SIG-M5 treated with dmso at 0.1 percent for 504 hours (cell line): ENCODE data around the gene PPFIA1.

ENCODE experiments used
- DNase-seq: peaks from one replicate; lab custom pipeline; 2025; ENCODE audit not compliant: unreplicated experiment; lab: John Stamatoyannopoulos, UW

PPFIA1 gene

DNA sequence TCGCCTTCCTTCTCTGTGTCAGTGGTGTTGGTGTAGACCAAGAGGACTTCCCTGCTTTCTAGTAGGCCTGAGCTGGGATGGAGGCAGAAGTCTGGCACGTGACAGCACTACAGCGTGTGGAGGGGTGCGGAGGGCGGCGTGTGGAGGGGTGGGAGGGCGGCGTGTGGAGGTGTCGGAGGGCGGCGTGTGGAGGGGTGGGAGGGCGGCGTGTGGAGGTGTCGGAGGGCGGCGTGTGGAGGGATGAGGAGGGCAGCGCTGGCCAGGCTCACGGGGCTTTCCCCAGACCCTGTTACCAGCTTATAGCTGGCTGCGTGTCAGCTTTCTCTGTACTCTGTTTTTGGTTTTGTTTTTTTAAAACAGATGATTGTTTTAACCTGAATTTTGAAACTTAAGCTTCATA lies 82.1 kb downstream of the PPFIA1 start:
- DNase-seq: no peak

DNA sequence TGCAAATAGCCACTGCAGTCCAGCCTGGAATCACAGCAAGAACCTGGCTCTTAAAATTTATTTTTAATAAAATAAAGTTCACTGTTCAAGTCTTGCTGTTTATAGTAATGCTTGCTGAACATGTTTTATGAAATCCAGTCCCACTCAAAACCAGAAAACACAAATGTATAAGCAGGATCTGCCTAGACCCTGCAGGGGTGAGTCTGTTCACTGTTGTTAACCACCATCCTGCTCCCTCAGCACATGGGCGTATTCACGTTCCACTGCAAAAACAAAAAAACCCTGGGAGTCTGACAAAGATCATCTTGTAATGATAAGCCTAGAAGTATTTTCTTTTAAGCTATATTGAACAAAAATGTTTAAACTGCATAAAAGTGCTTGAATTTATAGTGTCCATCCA lies 82.8 kb downstream of the PPFIA1 start:
- no peak for DNase-seq

DNA sequence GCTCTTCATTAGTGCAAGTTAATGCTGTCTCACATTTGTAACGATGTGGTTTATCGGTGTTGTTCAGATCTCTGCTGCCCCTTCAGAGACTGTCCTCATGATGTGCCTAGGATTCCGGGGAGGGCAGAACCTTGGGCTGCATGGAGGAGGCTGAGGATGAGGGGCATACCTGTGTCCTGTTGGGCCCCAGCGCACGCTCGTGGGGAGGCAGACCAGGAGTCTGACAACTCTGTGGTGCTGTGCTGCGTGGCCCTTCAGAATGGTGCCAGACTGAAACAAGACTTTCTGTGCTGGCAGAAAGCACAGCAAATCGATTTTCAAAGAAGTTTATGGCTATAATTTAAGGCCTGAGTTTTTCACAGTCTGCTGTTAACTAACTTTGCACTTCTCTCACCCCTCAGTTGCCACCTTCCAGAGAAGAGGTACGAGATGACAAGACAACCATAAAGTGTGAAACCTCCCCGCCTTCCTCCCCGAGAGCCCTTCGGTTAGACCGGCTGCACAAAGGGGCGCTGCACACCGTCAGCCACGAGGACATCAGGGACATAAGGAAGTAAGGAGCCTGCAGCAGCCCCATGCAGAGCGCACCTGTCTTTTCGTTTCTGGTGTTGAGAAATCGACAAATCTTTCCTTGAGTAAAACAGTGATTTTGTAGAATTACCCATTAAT lies 83.5 kb downstream of the PPFIA1 start:
- no peak for DNase-seq

DNA sequence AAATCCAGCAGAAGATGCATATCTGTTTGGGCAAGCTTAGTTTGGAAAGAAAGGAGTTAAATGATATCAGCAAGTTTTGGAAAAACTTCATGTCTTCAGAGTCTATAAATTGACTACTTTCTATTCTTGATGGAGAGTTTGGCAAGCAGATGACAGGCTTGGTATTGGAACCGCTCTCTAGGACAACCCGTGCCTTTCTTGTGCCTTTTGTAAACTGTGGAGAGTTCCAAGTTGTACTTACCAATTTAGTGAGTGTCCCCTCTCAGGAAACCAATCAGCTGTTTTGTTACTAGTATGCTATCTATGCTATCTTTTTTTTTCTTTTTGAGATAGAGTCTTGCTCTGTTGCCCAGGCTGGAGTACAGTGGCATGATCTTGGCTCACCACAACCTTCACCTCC lies 84.1 kb downstream of the PPFIA1 start:
- no peak for DNase-seq

DNA sequence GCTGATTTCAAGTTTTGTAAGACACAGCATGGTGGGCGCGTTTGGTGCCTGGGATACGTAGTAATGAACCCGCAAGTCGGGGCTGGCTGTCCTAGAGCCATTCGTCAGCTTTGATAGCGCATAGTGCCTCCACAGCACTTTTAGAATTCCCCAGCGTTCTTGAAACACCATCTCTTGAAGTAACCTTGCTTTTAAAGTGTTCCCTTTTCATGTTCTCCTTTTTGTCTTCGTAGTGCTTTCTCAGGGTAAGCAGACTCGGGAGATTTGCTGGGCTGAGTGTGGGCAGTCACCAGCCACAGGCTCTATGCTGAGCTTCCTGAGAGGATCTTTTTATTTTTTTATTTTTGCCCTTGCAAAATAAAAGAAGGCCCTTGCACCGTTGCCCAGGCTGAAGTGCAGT lies 88.3 kb downstream of the PPFIA1 start:
- no peak for DNase-seq

DNA sequence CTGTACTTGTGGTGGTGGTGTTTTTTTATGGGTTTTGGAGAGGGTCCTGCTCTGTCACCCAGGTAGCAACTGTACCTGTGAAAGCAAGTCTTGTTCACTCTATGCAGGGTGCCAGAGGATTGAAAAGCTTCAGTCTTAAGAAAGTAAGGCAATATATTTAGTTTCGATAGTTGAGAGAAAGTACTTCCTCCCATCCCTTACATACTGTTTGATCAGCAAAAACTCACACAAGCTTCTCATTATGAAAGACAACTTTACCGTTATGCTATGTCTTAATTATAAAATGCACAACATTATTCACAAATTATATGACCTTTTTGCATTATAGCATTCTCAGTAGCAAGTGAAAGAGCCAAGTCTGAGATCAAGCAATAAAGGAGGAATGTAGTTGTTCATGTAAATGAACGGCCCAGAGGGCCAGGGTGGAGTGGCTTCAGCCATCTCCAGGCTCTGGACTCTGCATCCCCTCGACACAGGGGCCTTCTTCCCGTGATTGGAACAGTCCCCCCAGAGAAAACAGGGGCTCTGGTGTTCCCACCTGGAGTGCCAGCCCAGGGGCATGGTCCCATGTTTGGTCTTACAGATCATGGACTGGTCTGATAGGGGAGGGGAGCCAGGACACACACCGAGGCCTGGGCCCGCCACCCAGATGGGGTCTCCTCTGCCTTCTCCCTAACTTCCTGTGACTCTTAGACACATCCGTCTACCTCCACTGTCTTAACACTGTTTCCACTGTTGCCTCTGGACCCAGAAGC lies 89.1 kb downstream of the PPFIA1 start:
- DNase-seq: no peak

DNA sequence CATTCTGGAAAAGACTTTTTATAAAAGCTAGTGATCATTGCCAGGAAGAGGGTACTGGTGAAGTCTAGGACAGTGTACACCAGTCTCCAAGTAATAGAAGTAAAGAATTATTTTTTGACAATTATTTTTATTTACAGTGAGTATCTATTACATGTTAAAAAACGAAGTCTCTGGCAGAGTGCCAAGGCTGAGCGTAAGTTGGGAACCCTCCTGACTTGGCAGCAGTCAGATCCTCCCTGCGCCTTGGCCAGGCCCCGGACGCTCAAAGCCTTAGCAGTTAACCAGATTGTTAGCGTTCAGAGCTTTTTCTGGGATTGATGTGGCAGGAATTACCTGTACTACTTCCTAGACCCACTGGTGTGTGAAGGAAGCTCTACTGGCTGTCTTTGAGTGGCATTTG lies 89.7 kb downstream of the PPFIA1 start:
- no peak for DNase-seq

DNA sequence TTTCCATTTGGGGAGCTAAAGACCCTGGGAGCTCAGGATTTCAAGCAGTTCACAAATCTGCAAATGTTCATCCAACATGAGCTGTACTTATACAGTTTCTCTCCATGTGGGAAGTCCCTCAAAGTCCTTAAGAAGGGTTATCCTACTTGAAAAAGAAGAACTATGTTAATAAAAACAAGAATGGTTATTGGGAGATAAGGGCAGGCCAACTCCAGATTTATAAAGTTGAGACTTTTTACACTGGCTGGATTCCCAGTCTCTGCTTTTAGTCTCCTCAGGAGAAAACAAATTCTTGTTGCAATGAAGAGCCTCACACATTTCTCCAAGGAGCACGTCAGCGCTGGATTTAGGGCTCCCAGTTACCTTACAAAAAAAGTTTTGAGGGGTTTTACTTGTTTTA lies 93.7 kb downstream of the PPFIA1 start:
- DNase-seq: no peak

DNA sequence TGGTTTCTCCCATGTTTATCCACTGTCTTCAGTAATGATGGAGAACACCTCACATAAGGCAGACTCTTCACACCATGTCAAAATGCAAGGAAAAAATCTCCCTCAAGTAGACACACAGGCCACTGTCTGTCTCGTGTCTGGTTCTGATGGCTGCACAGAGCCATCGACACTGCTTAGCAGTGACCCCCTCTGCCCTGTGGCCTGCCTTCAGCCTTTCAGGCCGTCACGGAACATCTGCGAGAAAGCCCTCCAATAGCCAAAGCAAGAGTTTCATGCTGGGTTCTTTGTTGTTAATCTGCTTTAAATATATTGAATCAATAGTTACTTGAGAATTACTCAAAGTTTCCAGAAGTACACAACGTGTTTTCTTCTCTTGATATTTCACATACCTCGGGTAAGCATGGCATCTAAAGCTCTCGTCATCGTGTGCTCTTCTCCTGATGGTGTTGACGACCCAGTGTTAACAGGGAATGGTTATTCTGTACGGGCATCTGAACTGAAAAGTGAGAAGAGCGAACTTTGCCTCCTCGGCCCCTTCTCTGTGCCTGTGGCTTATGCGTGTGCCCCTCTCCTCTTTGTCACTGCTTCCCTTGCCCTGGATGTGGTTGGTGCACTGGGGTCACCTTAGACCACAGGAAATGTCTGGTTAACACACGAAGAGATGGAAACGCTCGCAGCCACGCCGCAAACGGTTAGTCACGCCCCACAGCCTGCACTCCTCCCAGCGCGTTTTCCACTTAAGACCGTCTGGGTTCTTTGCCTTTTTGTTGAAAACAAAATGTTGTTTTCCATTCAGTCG lies 94.5 kb downstream of the PPFIA1 start:
- DNase-seq: no peak

DNA sequence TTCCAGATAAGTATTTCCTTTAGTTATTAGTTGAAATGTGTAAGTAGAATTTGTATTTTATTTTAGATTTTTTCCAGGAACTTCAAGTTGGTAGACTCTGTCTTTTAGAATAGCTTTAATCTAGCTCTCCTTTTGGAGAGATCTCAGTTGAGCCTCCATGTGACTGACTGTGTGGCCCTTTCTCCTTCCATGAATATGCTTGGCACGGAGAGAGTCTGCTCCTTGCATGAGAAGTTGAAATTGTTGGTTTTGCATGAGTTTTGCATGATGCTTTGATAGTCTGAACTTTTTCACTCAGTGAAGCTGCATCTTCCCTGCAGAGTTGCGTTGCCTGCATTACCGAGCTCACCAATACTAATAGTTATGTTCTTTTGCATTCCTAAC lies 95.0 kb downstream of the PPFIA1 start:
- no peak for DNase-seq

DNA sequence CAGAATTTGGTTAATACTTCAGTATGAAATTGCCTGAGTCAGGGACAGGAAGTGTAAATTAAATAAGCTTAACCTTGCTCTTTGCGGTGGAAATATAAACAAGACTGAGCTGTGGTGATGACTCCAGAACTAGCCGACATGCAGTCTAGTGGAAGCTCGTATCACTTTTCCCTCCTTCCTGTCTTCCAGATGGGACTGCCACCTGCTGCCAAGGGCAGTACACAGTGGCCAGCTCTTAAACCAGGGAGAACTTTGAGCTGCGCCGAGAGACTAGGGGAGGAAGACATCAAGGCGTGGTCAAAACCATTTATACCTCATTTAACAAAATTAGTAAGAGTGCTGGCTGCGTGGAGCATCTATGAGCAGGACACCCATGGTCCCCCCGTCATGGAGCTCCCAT lies 96.6 kb downstream of the PPFIA1 start:
- DNase-seq: no peak

DNA sequence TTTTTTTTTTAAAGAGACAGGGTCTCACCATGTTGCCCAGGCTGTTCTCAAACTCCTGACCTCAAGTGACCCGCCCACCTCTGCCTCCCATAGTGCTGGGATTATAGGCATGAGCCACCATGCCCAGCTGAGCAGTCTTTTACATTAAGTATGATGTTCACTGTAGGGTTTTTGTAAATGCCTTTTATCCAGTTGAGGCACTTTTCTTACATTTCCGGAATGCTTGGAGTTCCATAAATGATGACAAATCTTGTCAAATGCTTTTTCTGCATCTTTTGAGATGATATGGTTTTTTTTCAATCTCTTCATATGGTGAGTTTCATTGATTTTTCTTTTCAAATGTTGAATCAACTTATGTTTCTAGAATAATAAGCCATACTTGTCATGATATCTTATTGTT lies 98.5 kb downstream of the PPFIA1 start:
- no peak for DNase-seq

DNA sequence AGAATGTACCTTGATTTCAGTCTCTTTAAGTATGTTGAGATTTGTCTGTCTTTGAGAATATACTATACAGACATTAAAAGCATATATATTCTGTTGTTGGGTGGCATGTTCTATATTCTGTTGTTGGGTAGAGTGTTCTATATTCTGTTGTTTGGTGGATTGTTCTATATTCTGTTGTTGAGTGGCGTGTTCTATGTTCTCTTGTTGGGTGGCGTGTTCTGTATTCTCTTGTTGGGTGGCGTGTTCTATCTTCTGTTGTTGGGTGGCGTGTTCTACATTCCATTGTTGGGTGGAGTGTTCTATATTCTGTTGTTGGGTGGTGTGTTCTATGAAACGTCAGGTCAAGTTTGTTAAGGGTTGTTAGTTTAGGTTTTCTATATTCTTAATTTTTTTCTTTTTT lies 100.8 kb downstream of the PPFIA1 start:
- DNase-seq: no peak

DNA sequence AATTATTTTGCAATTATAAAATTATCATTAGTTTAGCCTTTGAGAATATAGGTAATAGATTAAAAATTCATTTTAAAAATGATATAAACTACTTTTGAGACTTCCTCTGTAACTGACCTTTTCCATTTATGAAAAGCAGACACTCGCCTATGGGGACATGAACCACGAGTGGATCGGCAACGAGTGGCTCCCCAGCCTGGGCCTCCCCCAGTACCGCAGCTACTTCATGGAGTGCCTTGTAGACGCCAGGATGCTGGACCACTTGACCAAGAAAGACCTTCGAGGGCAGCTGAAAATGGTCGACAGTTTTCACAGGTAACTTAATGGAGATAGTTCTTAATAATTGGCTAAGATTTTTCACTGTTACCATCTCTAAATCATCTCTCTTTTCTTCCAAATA lies 101.6 kb downstream of the PPFIA1 start:
- DNase-seq: no peak

DNA sequence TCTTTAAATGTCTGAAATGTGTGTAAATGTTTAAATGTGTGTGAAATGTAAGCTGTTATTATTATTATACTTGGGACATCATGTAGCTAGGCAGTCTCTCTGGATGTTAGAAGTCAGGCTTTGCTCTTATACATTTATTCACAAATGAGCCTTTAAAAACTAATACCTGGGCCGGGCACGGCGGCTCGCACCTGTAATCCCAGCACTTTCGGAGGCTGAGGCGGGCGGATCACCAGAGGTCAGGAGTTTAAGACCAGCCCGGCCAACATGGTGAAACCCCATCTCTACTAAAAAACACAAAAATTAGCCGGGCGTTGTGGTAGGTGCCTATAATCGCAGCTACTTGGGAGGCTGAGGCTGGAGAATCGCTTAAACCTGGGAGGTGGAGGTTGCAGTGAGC lies 106.1 kb downstream of the PPFIA1 start:
- DNase-seq: no peak

DNA sequence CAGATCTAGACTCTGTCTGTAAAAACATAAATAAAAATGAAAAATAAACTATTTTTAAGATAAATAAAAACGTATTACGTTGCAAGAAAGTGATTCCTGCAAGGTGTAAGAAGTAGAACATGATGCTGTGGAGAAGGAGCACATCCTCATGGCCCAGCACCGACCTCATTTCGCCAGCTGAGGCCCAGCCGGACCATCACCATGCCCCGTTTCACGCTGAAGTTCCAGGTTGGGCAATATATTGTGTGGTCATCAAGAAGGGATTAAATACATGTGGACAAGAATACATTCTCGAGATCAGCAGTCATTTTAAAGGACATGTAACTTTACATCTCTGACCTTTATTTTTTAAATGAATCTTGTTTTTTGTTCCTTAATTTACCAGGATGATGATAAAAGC lies 107.2 kb downstream of the PPFIA1 start:
- DNase-seq: no peak

DNA sequence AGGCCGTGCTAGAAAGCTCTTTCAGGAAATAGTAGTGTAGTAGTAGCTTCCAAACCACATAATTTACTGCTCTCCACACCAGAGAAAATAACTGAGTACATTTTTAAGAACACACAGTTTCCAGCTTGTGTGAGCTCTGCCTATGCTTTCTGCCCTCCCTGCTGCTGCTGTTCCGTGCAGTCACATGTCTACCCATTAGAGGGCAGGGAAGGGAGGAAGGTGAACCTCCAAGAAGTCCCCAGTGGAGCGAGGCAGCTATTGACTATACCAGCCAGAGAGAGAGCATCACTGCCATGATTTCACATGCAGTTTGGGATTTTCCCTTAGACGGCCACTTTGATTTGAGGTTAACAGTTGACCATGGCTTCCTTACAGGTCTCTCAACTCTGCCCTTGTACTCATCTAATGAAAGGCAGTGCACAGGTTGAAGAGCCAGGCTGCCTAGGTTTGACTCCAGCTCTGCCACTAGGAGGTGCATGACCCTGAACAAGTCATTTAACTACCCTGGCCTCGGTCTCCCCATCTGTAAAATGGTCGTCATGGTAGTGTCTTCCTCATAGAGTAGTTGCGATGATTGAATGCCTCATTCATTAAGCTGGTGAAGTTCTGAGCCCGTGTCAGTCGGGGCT lies 108.1 kb downstream of the PPFIA1 start:
- DNase-seq: no peak

DNA sequence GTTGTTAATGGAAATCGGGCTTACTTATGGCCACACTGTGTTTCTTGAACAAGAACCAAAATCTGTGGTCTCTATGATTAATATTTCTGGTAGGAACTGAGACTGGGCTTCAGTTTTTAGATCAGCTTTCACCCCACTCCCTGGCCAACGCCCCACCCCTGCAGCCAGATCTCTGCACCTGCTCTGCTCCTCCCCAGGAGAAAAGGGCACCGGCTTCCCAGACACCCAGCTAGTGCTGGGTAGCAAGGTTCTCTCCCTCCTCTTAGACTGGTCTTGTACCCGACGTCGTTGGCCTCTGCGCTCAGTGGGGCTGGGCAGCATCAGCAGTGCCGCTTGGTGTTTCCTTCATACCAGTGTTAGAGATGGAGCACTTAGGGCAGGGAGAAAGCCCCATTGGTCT lies 110.9 kb downstream of the PPFIA1 start:
- DNase-seq: no peak

DNA sequence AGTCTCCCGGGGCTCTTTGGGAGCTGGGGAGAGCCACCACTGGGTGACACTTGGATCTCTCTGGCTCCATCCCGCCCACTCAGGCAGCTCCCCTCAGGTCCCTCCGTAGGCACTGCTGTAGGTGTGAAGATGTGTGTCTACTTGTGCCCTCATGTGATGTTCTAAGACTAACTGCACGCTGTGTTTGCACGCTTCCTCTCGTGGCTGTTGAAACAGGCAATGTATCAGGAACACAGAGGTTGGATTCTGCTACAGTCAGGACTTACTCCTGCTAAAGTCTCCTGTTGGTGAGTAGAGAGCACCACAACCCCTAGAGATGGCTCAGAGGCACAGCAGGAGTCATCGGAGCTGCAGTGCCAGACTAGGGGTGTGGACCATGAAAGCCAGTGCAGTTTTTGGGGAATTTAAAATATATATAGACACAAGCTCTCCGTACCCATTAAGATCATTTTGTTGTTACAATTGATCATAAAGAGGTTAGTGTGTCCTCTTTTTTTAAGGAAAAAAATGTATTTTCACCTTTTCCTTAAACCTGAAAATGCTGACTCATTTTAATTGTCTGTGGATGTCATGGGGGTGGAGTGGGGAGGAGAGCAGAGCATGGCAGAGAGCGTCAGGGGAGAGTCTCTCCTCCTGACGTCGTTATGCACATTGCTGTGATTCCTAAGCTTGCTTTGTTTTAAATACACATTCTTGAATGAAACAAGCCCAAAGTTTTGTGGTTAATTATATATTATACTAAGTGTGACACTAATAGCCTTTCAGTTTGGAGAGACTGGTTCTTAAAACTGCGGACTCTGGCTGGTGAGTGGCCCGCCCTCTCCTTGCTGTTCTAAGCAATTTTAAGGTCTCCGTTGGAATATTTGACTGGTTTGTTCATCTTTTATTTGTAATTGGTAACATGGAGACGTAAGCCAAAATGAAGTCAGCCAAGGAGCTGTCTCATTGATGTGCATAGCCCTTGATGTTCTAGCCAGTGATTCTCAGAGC lies 111.7 kb downstream of the PPFIA1 start:
- DNase-seq: no peak
